T-cell (primary cell): ENCODE results near the gene FTO. TPM values are rescaled to one million over a fixed set of nuclear protein-coding genes. Genes with fewer than 3 reads are reported as not detected.

ENCODE experiments used
- ATAC-seq, 4 experiments: fragments of 200-7000 bp in 3 of 4; fragments of 150-1000 bp in 1 of 4; cut with Tn5 transposase; replicated peaks in 1 of 4; 1 replicate in 3 of 4; 2 replicates in 1 of 4; pipeline ENCODE4 v1.10.0; 2021; ENCODE audit warnings: moderate library complexity in 3 of 4, mild to moderate bottlenecking in 2 of 4, moderate number of reproducible peaks in 1 of 4
- CTCF ChIA-PET, 2 donors: fragments of 300-600 bp; sonication (Branson Sonifier 250); formaldehyde crosslinking; loops; one replicate each; lab custom pipeline; 2022; ENCODE audit warnings: antibody characterized with exemption in 2 of 2; lab: Charles Lee
- POLR2A ChIA-PET, 2 donors: fragments of 300-600 bp; sonication (Branson Sonifier 250); formaldehyde crosslinking; loops; one replicate each; lab custom pipeline; 2022; ENCODE audit warnings: antibody characterized with exemption in 2 of 2; lab: Charles Lee
- DNase-seq, 35 experiments: peaks; one replicate each; pipeline versions ENCODE4 v3.0.0 to v3.0.0-alpha.2; 2013 to 2023
- H3K27ac ChIP-seq: one replicate; pipeline ENCODE4 v1.5.1; 2013; ENCODE audit warnings: low read length
- H3K27me3 ChIP-seq, 2 experiments: replicated peaks in 1 of 2; 1 replicate in 1 of 2; 2 replicates in 1 of 2; pipeline versions ENCODE4 v1.6.1 to v1.7.0; 2013; ENCODE audit warnings: low read length in 1 of 2, mixed read lengths in 1 of 2; ENCODE audit not compliant: control insufficient read depth in 2 of 2, insufficient read depth in 2 of 2; ENCODE audit errors: extremely low read depth in 1 of 2
- H3K36me3 ChIP-seq, 2 donors: 1 replicate in 1 of 2; 2 replicates in 1 of 2; pipeline versions ENCODE4 v1.6.1 to v1.7.0; 2013; ENCODE audit warnings: low read length in 1 of 2; ENCODE audit not compliant: control insufficient read depth in 2 of 2, insufficient read depth in 1 of 2; ENCODE audit errors: extremely low read depth in 1 of 2
- H3K4me1 ChIP-seq, 2 experiments: 1 replicate in 1 of 2; 2 replicates in 1 of 2; pipeline versions ENCODE4 v1.6.1 to v1.7.0; 2013; ENCODE audit warnings: low read length in 2 of 2, mixed read lengths in 1 of 2; ENCODE audit not compliant: insufficient read depth in 2 of 2, control insufficient read depth in 1 of 2; ENCODE audit errors: extremely low read depth in 1 of 2
- H3K4me3 ChIP-seq, 2 donors: 1 replicate in 1 of 2; 2 replicates in 1 of 2; pipeline versions ENCODE4 v1.5.1 to v1.7.0; 2013; ENCODE audit warnings: mild to moderate bottlenecking in 2 of 2, low read length in 1 of 2, moderate library complexity in 1 of 2; ENCODE audit not compliant: control insufficient read depth in 1 of 2; ENCODE audit errors: extremely low read depth in 1 of 2
- H3K9me3 ChIP-seq: 2 replicates; pipeline ENCODE4 v1.7.0; 2013
- H3K27ac Mint-ChIP-seq, 2 donors: one replicate each; pipeline ENCODE4 v1.8.0; 2020 to 2021; ENCODE audit warnings: mild to moderate bottlenecking in 2 of 2, mixed read lengths in 2 of 2
- H3K27me3 Mint-ChIP-seq, 2 donors: one replicate each; pipeline ENCODE4 v1.8.0; 2021 to 2022; ENCODE audit warnings: mixed read lengths in 2 of 2
- H3K36me3 Mint-ChIP-seq: one replicate; pipeline ENCODE4 v1.8.0; 2021; ENCODE audit warnings: mixed read lengths
- H3K4me1 Mint-ChIP-seq, 3 donors: one replicate each; pipeline ENCODE4 v1.8.0; 2020 to 2022; ENCODE audit warnings: mixed read lengths in 3 of 3, mild to moderate bottlenecking in 1 of 3
- H3K4me3 Mint-ChIP-seq, 3 donors: one replicate each; pipeline ENCODE4 v1.8.0; 2020 to 2022; ENCODE audit warnings: mild to moderate bottlenecking in 3 of 3, mixed read lengths in 3 of 3, moderate library complexity in 3 of 3
- H3K9me3 Mint-ChIP-seq, 3 donors: one replicate each; pipeline ENCODE4 v1.8.0; 2020 to 2022; ENCODE audit warnings: mixed read lengths in 3 of 3
- WGBS: methylation state at CpG from one replicate; pipeline ENCODE4 v1.1.5; 2013; ENCODE audit warnings: missing lambda C conversion rate; ENCODE audit not compliant: insufficient coverage; 5-methylcytosine and 5-hydroxymethylcytosine counted together
- total RNA-seq, 35 experiments: library from RNA in 6 of 35; stranded (reverse) in 6 of 35; fragments of 120-200 nt in 1 of 35; gene quantifications; one replicate each; pipeline versions ENCODE4 v1.2.1 to v1.2.4 and lab custom pipeline; 2013 to 2026

The FTO gene
- total RNA-seq, 5 donors from 2014 or later (not counting 1 experiment from before 2014, with no cell fraction given), result 44.7 to 69.0 (median 46.0) TPM

DNA sequence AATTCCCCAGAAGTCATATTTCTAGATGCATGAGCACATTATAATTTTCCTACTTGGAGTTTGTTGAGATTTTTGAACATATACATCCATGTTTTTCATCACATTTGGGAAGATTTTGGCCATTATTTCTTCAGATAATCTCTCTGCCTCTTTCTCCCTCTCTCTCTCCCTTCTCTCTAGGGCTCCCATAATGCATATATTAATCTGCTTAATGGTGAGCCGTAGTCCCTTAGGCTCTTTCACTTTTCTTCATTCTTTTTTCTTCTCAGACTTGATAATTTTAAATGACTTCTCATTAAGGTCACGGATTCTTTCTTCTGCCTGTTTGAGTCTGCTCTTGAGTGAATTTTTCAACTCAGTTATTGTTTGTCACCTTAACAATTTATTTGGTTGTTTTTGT lies 481.1 kb downstream of the FTO start:
- Mint-ChIP-seq H3K27ac (no peak overlapping the region), H3K36me3 (no peaks in the 10 kb centered on the region), H3K4me3 (no peak overlapping the region), H3K9me3 (peaks cover 0 to 10% (median 6%) of the 10 kb centered on the region in 3 donors), H3K4me1 (no peaks in the 10 kb centered on the region), H3K27me3 (peaks cover 10 to 20% of the 10 kb centered on the region in 2 donors)
- Histone ChIP-seq H3K4me1 (no peaks in the 10 kb centered on the region), H3K27ac (no peak overlapping the region), H3K36me3 (no peaks in the 10 kb centered on the region), H3K9me3 (no peaks in the 10 kb centered on the region), H3K4me3 (no peak overlapping the region), H3K27me3 (no peaks in the 10 kb centered on the region)
- DNase-seq (no peak), ATAC-seq (no peak)
- POLR2A ChIA-PET, result no interaction called here
- WGBS, result no CpG with 5 or more reads among the region's 2 CpGs
- CTCF ChIA-PET, result no interaction called here

GRCh38 chr16:54191163-54191562 lies 487.2 kb downstream of the FTO start:
- CTCF ChIA-PET, result no interaction called here
- no peak overlapping the region for H3K4me3 Mint-ChIP-seq
- no peak overlapping the region for H3K27ac Mint-ChIP-seq
- Histone ChIP-seq H3K27ac (no peak overlapping the region), H3K27me3 (peaks cover 0 to 13% of the 10 kb centered on the region in 2 experiments), H3K36me3 (no peaks in the 10 kb centered on the region), H3K9me3 (no peaks in the 10 kb centered on the region), H3K4me3 (no peak overlapping the region), H3K4me1 (no peaks in the 10 kb centered on the region)
- POLR2A ChIA-PET, result no interaction called here
- no peak for DNase-seq
- WGBS, result 100% methylated on average over 1 of the region's 2 CpGs
- ATAC-seq, result no peak
- peaks cover 6 to 18% of the 10 kb centered on the region in 2 donors for H3K27me3 Mint-ChIP-seq
- H3K9me3 Mint-ChIP-seq, result peaks cover 0 to 5% (median 0%) of the 10 kb centered on the region in 3 donors
- no peaks in the 10 kb centered on the region for H3K4me1 Mint-ChIP-seq
- H3K36me3 Mint-ChIP-seq, result no peaks in the 10 kb centered on the region

DNA sequence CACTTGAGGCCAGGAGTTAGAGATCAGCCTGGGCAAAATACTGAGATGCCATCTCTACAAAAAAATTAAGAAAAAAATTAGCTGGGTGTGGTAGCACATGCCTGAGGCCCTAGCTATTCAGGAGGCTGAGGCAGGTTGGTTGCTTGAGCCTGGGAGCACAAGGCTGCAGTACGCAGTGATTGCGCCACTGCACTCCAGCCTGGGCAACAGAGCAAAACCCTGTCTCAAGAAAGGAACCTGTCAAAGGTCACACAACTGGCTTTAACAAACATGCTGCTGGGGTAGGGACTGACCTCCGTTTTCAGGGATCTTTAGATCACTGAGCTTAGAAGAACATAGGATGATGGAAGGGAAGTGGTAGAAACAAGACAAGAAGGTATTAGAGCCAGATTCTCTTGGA lies 487.6 kb downstream of the FTO start:
- ATAC-seq (no peak), DNase-seq (no peak)
- H3K27ac Mint-ChIP-seq, result no peak overlapping the region
- peaks cover 2 to 16% of the 10 kb centered on the region in 2 donors for H3K27me3 Mint-ChIP-seq
- no peaks in the 10 kb centered on the region for H3K36me3 Mint-ChIP-seq
- H3K27me3 ChIP-seq, result peaks cover 0 to 13% of the 10 kb centered on the region in 2 experiments
- WGBS, result 81% methylated on average over 3 of the region's 3 CpGs
- H3K36me3 ChIP-seq, result no peaks in the 10 kb centered on the region
- no peak overlapping the region for H3K27ac ChIP-seq
- H3K4me3 ChIP-seq, result no peak overlapping the region
- H3K4me3 Mint-ChIP-seq, result no peak overlapping the region
- H3K4me1 ChIP-seq, result no peaks in the 10 kb centered on the region
- ChIA-PET CTCF (no interaction called here), POLR2A (no interaction called here)
- H3K9me3 Mint-ChIP-seq, result peaks cover 0 to 3% (median 0%) of the 10 kb centered on the region in 3 donors
- H3K4me1 Mint-ChIP-seq, result no peaks in the 10 kb centered on the region
- H3K9me3 ChIP-seq, result no peaks in the 10 kb centered on the region

- H3K27ac Mint-ChIP-seq, result no peak overlapping the region
- H3K9me3 Mint-ChIP-seq, result peaks cover 0 to 3% (median 0%) of the 10 kb centered on the region in 3 donors
- no peaks in the 10 kb centered on the region for H3K9me3 ChIP-seq
- DNase-seq (no peak), ATAC-seq (no peak)
- no peaks in the 10 kb centered on the region for H3K36me3 ChIP-seq
- H3K4me3 Mint-ChIP-seq, result no peak overlapping the region
- H3K4me3 ChIP-seq, result no peak overlapping the region
- ChIA-PET POLR2A (no interaction called here), CTCF (interaction anchor here in 1 of 2 donors (0.6 kb wide), 1 partner anchor 948 kb away, joined by 3 read pairs; no protein-coding TSS in a partner anchor)
- peaks cover 0 to 10% of the 10 kb centered on the region in 2 donors for H3K27me3 Mint-ChIP-seq
- H3K27me3 ChIP-seq, result peaks cover 0 to 13% of the 10 kb centered on the region in 2 experiments
- H3K27ac ChIP-seq, result no peak overlapping the region
- H3K4me1 ChIP-seq, result no peaks in the 10 kb centered on the region
- WGBS, result 51% methylated on average over 3 of the region's 9 CpGs
- no peaks in the 10 kb centered on the region for H3K4me1 Mint-ChIP-seq
- H3K36me3 Mint-ChIP-seq, result no peaks in the 10 kb centered on the region
These were observed 489.2 kb downstream of the FTO start for GRCh38 chr16:54193013-54193664.

GRCh38 chr16:54193665-54194333 lies 489.8 kb downstream of the FTO start:
- ATAC-seq, result peak in 1 of 4 experiments; percentile 33
- 55% methylated on average over 19 of the region's 25 CpGs for WGBS

GRCh38 chr16:54194334-54194743 lies 490.4 kb downstream of the FTO start:
- Mint-ChIP-seq H3K4me1 (no peaks in the 10 kb centered on the region), H3K27ac (no peak overlapping the region), H3K27me3 (peaks cover 0 to 13% of the 10 kb centered on the region in 2 donors), H3K36me3 (no peaks in the 10 kb centered on the region), H3K4me3 (no peak overlapping the region), H3K9me3 (peaks cover 0 to 7% (median 2%) of the 10 kb centered on the region in 3 donors)
- Histone ChIP-seq H3K27me3 (peaks cover 0 to 13% of the 10 kb centered on the region in 2 experiments), H3K4me3 (no peak overlapping the region), H3K4me1 (no peaks in the 10 kb centered on the region), H3K27ac (no peak overlapping the region), H3K9me3 (no peaks in the 10 kb centered on the region), H3K36me3 (no peaks in the 10 kb centered on the region)
- DNase-seq, result no peak
- CTCF ChIA-PET, result no interaction called here
- no peak for ATAC-seq
- POLR2A ChIA-PET, result no interaction called here
- WGBS, result 96% methylated on average over 19 of the region's 24 CpGs

More at GRCh38 chr16:54193665-54194333, 489.8 kb downstream of the FTO start:
- H3K27ac ChIP-seq, result no peak overlapping the region
- DNase-seq, result peak in 16 of 35 experiments; percentile 3 to 23 (median 6)
- H3K27me3 ChIP-seq, result peaks cover 0 to 13% of the 10 kb centered on the region in 2 experiments
- H3K4me1 ChIP-seq, result no peaks in the 10 kb centered on the region
- ChIA-PET POLR2A (no interaction called here), CTCF (no interaction called here)
- H3K36me3 Mint-ChIP-seq, result no peaks in the 10 kb centered on the region
- H3K9me3 Mint-ChIP-seq, result peaks cover 0 to 3% (median 0%) of the 10 kb centered on the region in 3 donors
- H3K4me1 Mint-ChIP-seq, result no peaks in the 10 kb centered on the region
- no peaks in the 10 kb centered on the region for H3K36me3 ChIP-seq
- H3K4me3 ChIP-seq, result no peak overlapping the region
- peaks cover 0 to 10% of the 10 kb centered on the region in 2 donors for H3K27me3 Mint-ChIP-seq
- H3K27ac Mint-ChIP-seq, result no peak overlapping the region
- no peak overlapping the region for H3K4me3 Mint-ChIP-seq
- no peaks in the 10 kb centered on the region for H3K9me3 ChIP-seq
